Parathyroid adenoma (tissue), 2 donors: ENCODE results near the gene SUSD6.

Experiments
- H2AFZ ChIP-seq: fragments of 300-600 bp; sonication (generic); one replicate; pipeline ENCODE4 v1.7.0; 2017; ENCODE audit warnings: antibody characterized with exemption, mild to moderate bottlenecking
- H3K27ac ChIP-seq: fragments of 300-600 bp; sonication (generic); one replicate; pipeline ENCODE4 v1.7.0; 2017
- H3K27me3 ChIP-seq: fragments of 300-600 bp; sonication (generic); one replicate; pipeline ENCODE4 v1.7.0; 2017; ENCODE audit warnings: low read length; ENCODE audit not compliant: control insufficient read depth, insufficient read depth
- H3K36me3 ChIP-seq: fragments of 300-600 bp; sonication (generic); one replicate; pipeline ENCODE4 v1.7.0; 2017; ENCODE audit warnings: low read length; ENCODE audit not compliant: control insufficient read depth, insufficient read depth
- H3K4me1 ChIP-seq: fragments of 300-600 bp; sonication (generic); one replicate; pipeline ENCODE4 v1.7.0; 2017; ENCODE audit warnings: control low read depth
- H3K4me2 ChIP-seq: fragments of 300-600 bp; sonication (generic); one replicate; pipeline ENCODE4 v1.7.0; 2017; ENCODE audit warnings: low read length
- H3K4me3 ChIP-seq: fragments of 300-600 bp; sonication (generic); one replicate; pipeline ENCODE4 v1.7.0; 2017; ENCODE audit warnings: low read depth, low read length
- H3K79me2 ChIP-seq: fragments of 300-600 bp; sonication (generic); one replicate; pipeline ENCODE4 v1.7.0; 2017; ENCODE audit warnings: control low read depth
- H3K9ac ChIP-seq: fragments of 300-600 bp; sonication (generic); one replicate; pipeline ENCODE4 v1.7.0; 2017; ENCODE audit warnings: mild to moderate bottlenecking
- H3K9me3 ChIP-seq: fragments of 300-600 bp; sonication (generic); one replicate; pipeline ENCODE4 v1.7.0; 2017; ENCODE audit warnings: low read length; ENCODE audit not compliant: control insufficient read depth
- TF ChIP-seq, protein P1 (sequence below): fragments of 300-600 bp; sonication (generic); IDR thresholded peaks from one replicate; pipeline ENCODE4 v1.7.0; 2017; ENCODE audit warnings: antibody characterized with exemption, mild to moderate bottlenecking
- donor health status: primary hyperparathyroidism.

Gene SUSD6

DNA sequence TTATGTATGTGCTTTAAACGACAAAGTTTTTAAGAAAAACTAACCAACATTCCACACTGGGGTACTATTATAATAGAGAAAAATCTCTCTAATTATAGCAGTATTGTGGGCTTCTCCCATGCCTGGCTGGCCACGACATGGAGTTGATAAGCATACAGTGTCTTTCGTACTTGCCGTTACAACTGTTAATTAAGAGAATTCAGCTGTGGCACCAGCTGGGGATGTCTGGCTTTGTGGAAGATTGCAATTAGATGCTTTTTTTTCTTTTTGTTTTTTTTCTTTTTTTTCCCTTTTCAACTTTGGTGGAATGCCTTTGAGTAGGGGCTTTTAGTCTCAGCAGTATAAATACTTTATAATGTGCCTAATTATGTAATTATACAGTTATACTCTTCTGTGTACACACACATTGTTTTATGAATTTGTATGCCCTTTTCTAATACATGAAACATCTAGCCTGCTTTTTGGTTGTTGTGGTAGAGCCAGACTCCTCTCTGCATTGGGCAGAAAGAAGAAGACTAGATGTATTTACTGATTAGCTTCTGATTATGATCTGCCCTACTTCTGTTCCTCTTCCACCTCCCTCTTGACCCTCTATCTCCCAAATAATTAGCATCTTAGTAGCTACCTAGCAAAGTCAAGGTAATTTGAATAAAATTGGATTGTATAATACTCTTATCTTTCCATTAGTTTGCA lies 76.4 kb downstream of the SUSD6 start:
- H2AFZ ChIP-seq = no peak overlapping the region
- H3K27me3 ChIP-seq = no peaks in the 10 kb centered on the region
- H3K4me1 ChIP-seq = peaks cover 18% of the 10 kb centered on the region
- H3K9ac ChIP-seq = no peak overlapping the region
- TF ChIP-seq, protein P1, sequence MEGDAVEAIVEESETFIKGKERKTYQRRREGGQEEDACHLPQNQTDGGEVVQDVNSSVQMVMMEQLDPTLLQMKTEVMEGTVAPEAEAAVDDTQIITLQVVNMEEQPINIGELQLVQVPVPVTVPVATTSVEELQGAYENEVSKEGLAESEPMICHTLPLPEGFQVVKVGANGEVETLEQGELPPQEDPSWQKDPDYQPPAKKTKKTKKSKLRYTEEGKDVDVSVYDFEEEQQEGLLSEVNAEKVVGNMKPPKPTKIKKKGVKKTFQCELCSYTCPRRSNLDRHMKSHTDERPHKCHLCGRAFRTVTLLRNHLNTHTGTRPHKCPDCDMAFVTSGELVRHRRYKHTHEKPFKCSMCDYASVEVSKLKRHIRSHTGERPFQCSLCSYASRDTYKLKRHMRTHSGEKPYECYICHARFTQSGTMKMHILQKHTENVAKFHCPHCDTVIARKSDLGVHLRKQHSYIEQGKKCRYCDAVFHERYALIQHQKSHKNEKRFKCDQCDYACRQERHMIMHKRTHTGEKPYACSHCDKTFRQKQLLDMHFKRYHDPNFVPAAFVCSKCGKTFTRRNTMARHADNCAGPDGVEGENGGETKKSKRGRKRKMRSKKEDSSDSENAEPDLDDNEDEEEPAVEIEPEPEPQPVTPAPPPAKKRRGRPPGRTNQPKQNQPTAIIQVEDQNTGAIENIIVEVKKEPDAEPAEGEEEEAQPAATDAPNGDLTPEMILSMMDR = no peak
- peaks cover 27% of the 10 kb centered on the region for H3K79me2 ChIP-seq
- H3K4me2 ChIP-seq = no peak overlapping the region
- H3K4me3 ChIP-seq = no peak overlapping the region
- no peaks in the 10 kb centered on the region for H3K36me3 ChIP-seq
- H3K9me3 ChIP-seq = no peaks in the 10 kb centered on the region
- no peak overlapping the region for H3K27ac ChIP-seq

DNA sequence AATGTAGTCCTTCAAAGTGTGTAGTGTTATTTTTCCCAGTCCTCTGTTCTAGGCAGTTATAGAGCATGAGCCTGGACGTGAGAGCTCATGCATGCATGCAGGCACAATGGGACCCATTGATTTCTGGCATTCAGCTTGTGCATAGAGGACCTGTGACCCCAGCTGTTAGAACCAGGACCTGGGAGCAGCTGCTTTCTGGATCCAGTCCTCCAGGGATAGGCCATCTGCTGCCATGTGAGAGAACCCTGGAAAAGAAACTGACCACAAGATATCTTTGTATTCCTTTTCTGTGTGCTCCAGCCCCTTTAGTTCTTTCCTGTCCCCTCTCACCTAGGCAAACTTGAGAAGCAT lies 76.9 kb downstream of the SUSD6 start:
- H2AFZ ChIP-seq = no peak overlapping the region
- no peaks in the 10 kb centered on the region for H3K9me3 ChIP-seq
- peaks cover 21% of the 10 kb centered on the region for H3K4me1 ChIP-seq
- H3K36me3 ChIP-seq = no peaks in the 10 kb centered on the region
- no peak overlapping the region for H3K4me2 ChIP-seq
- no peak overlapping the region for H3K9ac ChIP-seq
- H3K27me3 ChIP-seq = no peaks in the 10 kb centered on the region
- H3K79me2 ChIP-seq = peaks cover 27% of the 10 kb centered on the region
- TF ChIP-seq, protein P1 = no peak
- no peak overlapping the region for H3K27ac ChIP-seq
- no peak overlapping the region for H3K4me3 ChIP-seq

DNA sequence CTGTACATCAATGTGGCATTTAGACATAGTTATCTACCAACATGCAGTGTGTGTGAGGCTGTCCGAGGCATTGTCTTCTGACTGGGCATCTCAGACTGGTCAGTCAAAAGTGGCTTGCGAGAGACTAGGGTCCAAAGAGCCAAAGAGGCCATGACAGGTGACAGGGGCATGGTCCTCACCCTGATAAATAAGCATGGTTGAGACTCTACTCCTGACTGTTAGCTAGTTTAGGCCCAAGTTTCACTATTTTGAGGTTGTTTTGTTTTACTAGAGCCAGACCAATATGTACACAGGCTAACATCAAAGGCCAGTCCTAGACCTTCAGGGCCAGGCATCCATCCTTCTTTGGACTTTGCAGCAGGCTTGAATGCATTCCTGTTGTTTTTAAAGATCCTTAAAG lies 78.6 kb downstream of the SUSD6 start:
- Histone ChIP-seq H3K36me3 (no peaks in the 10 kb centered on the region), H3K4me2 (no peak overlapping the region), H3K4me1 (peaks cover 18% of the 10 kb centered on the region), H3K27me3 (no peaks in the 10 kb centered on the region), H2AFZ (no peak overlapping the region), H3K9me3 (no peaks in the 10 kb centered on the region), H3K79me2 (peaks cover 27% of the 10 kb centered on the region), H3K4me3 (no peak overlapping the region), H3K9ac (no peak overlapping the region), H3K27ac (no peak overlapping the region)
- TF ChIP-seq, protein P1 = no peak

DNA sequence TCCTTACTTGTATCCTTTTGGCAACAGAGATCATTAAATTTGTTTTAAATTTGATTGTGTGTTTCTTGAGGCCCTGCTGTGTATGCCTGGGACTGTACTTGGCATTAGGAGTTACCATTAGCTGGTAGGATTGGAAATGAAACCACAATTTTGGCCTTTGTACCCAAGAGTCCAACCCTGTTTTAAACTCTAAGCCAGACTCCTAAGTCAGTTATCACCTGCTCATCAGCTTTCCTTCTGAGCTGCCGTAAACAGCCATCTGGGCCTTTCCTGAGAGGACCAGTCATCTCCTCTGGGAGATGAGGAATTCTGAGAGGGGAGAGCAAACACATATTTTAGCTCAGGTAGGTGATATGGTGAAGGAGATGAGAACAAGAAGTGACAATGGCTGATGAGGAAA lies 81.2 kb downstream of the SUSD6 start:
- Histone ChIP-seq H3K36me3 (no peaks in the 10 kb centered on the region), H3K79me2 (peaks cover 30% of the 10 kb centered on the region), H3K9me3 (no peaks in the 10 kb centered on the region), H3K9ac (no peak overlapping the region), H2AFZ (no peak overlapping the region), H3K4me1 (peaks cover 32% of the 10 kb centered on the region), H3K27ac (no peak overlapping the region), H3K4me2 (no peak overlapping the region), H3K4me3 (no peak overlapping the region), H3K27me3 (no peaks in the 10 kb centered on the region)
- TF ChIP-seq, protein P1 = no peak

DNA sequence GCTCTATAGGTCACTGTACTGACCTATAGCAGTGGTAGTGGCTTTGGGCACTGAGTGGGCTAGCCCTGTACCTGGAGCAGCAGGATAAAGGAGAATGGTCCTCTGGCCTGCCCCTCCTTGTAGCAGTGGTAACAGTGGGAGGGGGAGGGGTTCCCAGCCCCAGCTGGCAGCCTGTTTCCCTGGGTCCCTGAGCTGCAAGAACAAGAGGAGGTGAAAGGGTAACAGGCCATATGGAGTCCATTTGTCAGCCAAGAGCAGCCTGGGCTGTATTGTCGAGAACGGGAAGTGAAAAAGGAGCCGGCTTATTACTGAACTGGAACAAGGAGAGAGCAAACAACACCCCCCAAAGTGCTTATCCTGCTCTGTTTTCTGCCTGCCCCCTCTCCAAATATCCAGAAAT lies 81.7 kb downstream of the SUSD6 start:
- Histone ChIP-seq H3K4me3 (no peak overlapping the region), H3K27ac (no peak overlapping the region), H3K9ac (no peak overlapping the region), H3K79me2 (peaks cover 36% of the 10 kb centered on the region), H3K36me3 (no peaks in the 10 kb centered on the region), H3K4me2 (no peak overlapping the region), H3K9me3 (no peaks in the 10 kb centered on the region), H2AFZ (no peak overlapping the region), H3K4me1 (peaks cover 32% of the 10 kb centered on the region), H3K27me3 (no peaks in the 10 kb centered on the region)
- TF ChIP-seq, protein P1 = no peak
